GM23248 (cell line): ENCODE results near the gene SH3RF1.

ENCODE experiments used
- EZH2 ChIP-seq: fragments of 200-600 bp; sonication (generic); IDR thresholded peaks from 2 replicates; pipeline ENCODE4 v1.6.1; 2018; ENCODE audit warnings: antibody characterized with exemption, mild to moderate bottlenecking; ENCODE audit not compliant: insufficient read depth, poor library complexity, severe bottlenecking
- EZH2phosphoT487 ChIP-seq: fragments of 200-600 bp; sonication (generic); IDR thresholded peaks from 2 replicates; pipeline ENCODE4 v1.6.1; 2018; ENCODE audit warnings: antibody characterized with exemption, moderate library complexity, mild to moderate bottlenecking, low read depth; ENCODE audit not compliant: insufficient read depth

GRCh38 chr4:169271692-169272007, 894 bp upstream of the SH3RF1 start:
- no peak for TF ChIP-seq EZH2
- no peak for TF ChIP-seq EZH2phosphoT487
